Esophagus muscularis mucosa (tissue), 4 donors: ENCODE data around the gene MAP9. TPM values are rescaled to one million over a fixed set of nuclear protein-coding genes. Genes with fewer than 3 reads are reported as not detected.

Experiments
- DNase-seq: peaks from one replicate; pipeline ENCODE4 v3.0.0-alpha.2; 2017; ENCODE audit errors: extremely low spot score
- H3K27ac ChIP-seq, 4 donors: fragments of 200-600 bp; sonication (generic); replicated peaks in 1 of 4; 1 replicate in 3 of 4; 2 replicates in 1 of 4; pipeline ENCODE4 v1.5.1; 2016 to 2019; ENCODE audit warnings: mild to moderate bottlenecking in 1 of 4
- H3K27me3 ChIP-seq, 4 donors: fragments of 200-600 bp; sonication (generic); one replicate each; pipeline versions ENCODE4 v1.5.1 to v1.6.0; 2016 to 2019
- H3K36me3 ChIP-seq, 4 donors: fragments of 200-600 bp; sonication (generic); one replicate each; pipeline ENCODE4 v1.5.1; 2016 to 2019
- H3K4me1 ChIP-seq, 4 donors: fragments of 200-600 bp; sonication (generic); one replicate each; pipeline ENCODE4 v1.5.1; 2016 to 2019
- H3K4me3 ChIP-seq, 4 donors: fragments of 200-600 bp; sonication (generic); 1 replicate in 2 of 4; 2 replicates in 2 of 4; pipeline ENCODE4 v1.5.1; 2016 to 2019; ENCODE audit warnings: mild to moderate bottlenecking in 4 of 4, moderate library complexity in 1 of 4
- H3K9me3 ChIP-seq, 4 donors: fragments of 200-600 bp; sonication (generic); 1 replicate in 3 of 4; 2 replicates in 1 of 4; pipeline ENCODE4 v1.5.1; 2016 to 2019
- EP300 ChIP-seq: sonication (generic); formaldehyde crosslinking; IDR thresholded peaks from one replicate; pipeline ENCODE4 v1.6.1; 2017; ENCODE audit warnings: antibody characterized with exemption
- POLR2A ChIP-seq: fragments of 450-650 bp; IDR thresholded peaks from one replicate; pipeline ENCODE4 v1.6.1; 2017; ENCODE audit warnings: antibody characterized with exemption, moderate library complexity, mild to moderate bottlenecking, low read depth
- POLR2AphosphoS5 ChIP-seq, 2 donors: sonication (generic); formaldehyde crosslinking; IDR thresholded peaks; one replicate each; pipeline ENCODE4 v1.6.1; 2017; ENCODE audit warnings: antibody characterized with exemption in 2 of 2
- WGBS: methylation state at CpG from one replicate; pipeline ENCODE4 v1.1.5; 2018; 5-methylcytosine and 5-hydroxymethylcytosine counted together
- intact Hi-C: fragments of 100-400 bp; cut with DNase I; formaldehyde crosslinking; loops from one replicate; pipeline ENCODE4 v1.15.1; 2023
- small RNA-seq, 3 donors: library from RNA; depleted of rRNA; stranded (forward); fragments of <200 nt; gene quantifications; one replicate each; pipeline ENCODE3, GENCODE V24; 2016
- total RNA-seq, 4 donors: library from RNA; depleted of rRNA; stranded (reverse); fragments of >200 nt; gene quantifications; one replicate each; pipeline versions ENCODE4 v1.1.0 to v1.2.1, GENCODE V29; 2016
- TF ChIP-seq, protein P1 (sequence below), 3 experiments: fragments of 200-600 bp in 2 of 3; fragments of 450-650 bp in 1 of 3; sonication (generic) in 2 of 3; IDR thresholded peaks; one replicate each; pipeline ENCODE4 v1.5.1; 2017 to 2019; ENCODE audit warnings: antibody characterized with exemption in 3 of 3, mild to moderate bottlenecking in 2 of 3, moderate library complexity in 1 of 3

Gene MAP9
- total RNA-seq, 4 donors from 2014 or later: 7.6 to 11.4 (median 10.1) TPM

DNA sequence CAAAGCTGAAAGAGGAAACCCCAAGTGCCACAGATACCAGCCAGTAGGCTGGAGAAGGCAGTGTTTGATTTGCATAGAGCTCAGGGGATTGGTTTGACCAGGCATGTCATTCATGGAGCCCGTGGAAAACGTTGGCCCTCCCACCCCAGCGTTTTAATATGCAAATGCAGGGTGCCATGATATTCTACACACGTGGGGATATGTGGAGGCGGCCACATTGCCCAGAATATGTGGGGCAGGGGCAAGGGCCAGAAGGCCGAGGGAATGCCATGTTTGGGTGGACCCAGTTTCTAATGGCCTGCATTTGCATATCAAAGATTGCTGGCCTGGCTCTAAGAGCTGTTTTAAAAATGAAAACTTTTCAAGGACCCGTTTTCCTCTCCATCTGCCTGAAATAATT, 71.1 kb downstream of the MAP9 start:
- TF ChIP-seq, protein P1, sequence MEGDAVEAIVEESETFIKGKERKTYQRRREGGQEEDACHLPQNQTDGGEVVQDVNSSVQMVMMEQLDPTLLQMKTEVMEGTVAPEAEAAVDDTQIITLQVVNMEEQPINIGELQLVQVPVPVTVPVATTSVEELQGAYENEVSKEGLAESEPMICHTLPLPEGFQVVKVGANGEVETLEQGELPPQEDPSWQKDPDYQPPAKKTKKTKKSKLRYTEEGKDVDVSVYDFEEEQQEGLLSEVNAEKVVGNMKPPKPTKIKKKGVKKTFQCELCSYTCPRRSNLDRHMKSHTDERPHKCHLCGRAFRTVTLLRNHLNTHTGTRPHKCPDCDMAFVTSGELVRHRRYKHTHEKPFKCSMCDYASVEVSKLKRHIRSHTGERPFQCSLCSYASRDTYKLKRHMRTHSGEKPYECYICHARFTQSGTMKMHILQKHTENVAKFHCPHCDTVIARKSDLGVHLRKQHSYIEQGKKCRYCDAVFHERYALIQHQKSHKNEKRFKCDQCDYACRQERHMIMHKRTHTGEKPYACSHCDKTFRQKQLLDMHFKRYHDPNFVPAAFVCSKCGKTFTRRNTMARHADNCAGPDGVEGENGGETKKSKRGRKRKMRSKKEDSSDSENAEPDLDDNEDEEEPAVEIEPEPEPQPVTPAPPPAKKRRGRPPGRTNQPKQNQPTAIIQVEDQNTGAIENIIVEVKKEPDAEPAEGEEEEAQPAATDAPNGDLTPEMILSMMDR (IDR thresholded peaks at IDR 0.05): no peak
- TF ChIP-seq POLR2A (no peak), POLR2AphosphoS5 (IDR thresholded peaks at IDR 0.05) (no peak), EP300 (no peak)
- DNase-seq: no peak
- H3K36me3 ChIP-seq: no peaks in the 10 kb centered on the region
- H3K27me3 ChIP-seq: no peaks in the 10 kb centered on the region
- no peaks in the 10 kb centered on the region for H3K9me3 ChIP-seq
- intact Hi-C loops: no loop called here
- no peaks in the 10 kb centered on the region for H3K4me1 ChIP-seq
- 79% methylated on average over 7 of the region's 7 CpGs for WGBS
- no peak overlapping the region for H3K27ac ChIP-seq
- no peak overlapping the region for H3K4me3 ChIP-seq

DNA sequence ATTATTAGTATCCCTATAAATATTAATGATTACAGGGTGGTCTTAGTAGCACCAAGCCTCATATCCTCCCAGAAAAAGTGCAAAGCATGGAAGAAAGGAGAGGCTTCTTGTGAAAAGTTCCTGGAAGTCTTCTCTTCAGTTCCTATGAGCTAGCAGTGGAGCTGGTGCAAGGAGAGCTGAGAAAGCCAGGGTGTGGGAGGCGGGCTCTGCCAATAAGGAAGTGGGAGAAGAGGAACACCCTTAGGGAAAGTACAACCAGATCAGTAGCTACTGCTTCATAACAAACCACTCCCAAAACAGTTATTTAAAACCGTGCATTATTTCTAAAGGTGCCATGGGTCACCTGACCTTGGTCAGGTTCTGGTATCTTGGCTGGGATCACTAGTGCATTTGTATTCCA, 72.4 kb downstream of the MAP9 start:
- Histone ChIP-seq H3K27ac (no peak overlapping the region), H3K27me3 (no peaks in the 10 kb centered on the region), H3K4me3 (no peak overlapping the region), H3K9me3 (no peaks in the 10 kb centered on the region), H3K36me3 (no peaks in the 10 kb centered on the region), H3K4me1 (no peaks in the 10 kb centered on the region)
- WGBS: 76% methylated on average over 2 of the region's 2 CpGs
- DNase-seq: no peak
- intact Hi-C loops: no loop called here
- TF ChIP-seq POLR2A: no peak
- TF ChIP-seq, protein P1 (IDR thresholded peaks at IDR 0.05): no peak
- no peak for TF ChIP-seq POLR2AphosphoS5 (IDR thresholded peaks at IDR 0.05)
- TF ChIP-seq EP300: no peak

DNA sequence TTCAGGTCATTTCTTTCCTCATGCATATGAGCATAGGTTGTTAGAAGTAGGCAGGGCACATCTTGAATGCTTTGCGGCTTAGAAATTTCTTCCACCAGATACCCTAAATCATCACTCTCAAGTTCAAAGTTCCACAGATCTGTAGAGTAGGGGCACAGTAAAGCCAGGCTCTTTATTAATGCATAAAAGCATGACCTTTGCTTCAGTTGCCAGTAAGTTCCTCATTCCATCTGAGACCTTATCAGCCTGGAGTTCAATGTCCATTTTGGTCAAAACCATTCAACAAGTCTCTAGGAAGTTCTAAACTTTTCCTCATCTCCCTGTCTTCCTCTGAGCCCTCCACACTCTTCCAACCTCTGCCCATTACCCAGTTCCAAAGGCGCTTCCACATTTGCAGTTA, 77.7 kb downstream of the MAP9 start:
- WGBS: 98% methylated on average over 2 of the region's 2 CpGs

More for the DNA sequence above, 77.7 kb downstream of the MAP9 start:
- no peaks in the 10 kb centered on the region for H3K36me3 ChIP-seq
- no peak for TF ChIP-seq POLR2A
- TF ChIP-seq POLR2AphosphoS5 (IDR thresholded peaks at IDR 0.05): no peak
- TF ChIP-seq, protein P1 (IDR thresholded peaks at IDR 0.05): no peak
- TF ChIP-seq EP300: no peak
- intact Hi-C loops: no loop called here
- H3K4me3 ChIP-seq: no peak overlapping the region
- no peaks in the 10 kb centered on the region for H3K4me1 ChIP-seq
- H3K9me3 ChIP-seq: peaks cover 0 to 7% (median 0%) of the 10 kb centered on the region in 4 donors
- DNase-seq: no peak
- H3K27me3 ChIP-seq: no peaks in the 10 kb centered on the region
- no peak overlapping the region for H3K27ac ChIP-seq

Small RNA genes lying within 50 kb of the gene (small RNA-seq; reads per million reads assigned to genes)
- gene AC097467.4 (0 reads per million in 3 donors), gene YWHAEP4 (0 reads per million in 3 donors)

Other genes starting within 250 kb of the MAP9 start
- under 1 TPM in 2 of 4 donors, not detected in 2; 0.33 to 0.39 TPM for gene NPY2R, start 168.3 kb downstream of the MAP9 start, total RNA-seq